Measurements from ENCODE around the gene BPI. TPM values are rescaled to one million over a fixed set of nuclear protein-coding genes. Genes with fewer than 3 reads are reported as not detected.

The BPI gene
- total RNA-seq, 4 donors from 2014 or later, result not detected

DNA sequence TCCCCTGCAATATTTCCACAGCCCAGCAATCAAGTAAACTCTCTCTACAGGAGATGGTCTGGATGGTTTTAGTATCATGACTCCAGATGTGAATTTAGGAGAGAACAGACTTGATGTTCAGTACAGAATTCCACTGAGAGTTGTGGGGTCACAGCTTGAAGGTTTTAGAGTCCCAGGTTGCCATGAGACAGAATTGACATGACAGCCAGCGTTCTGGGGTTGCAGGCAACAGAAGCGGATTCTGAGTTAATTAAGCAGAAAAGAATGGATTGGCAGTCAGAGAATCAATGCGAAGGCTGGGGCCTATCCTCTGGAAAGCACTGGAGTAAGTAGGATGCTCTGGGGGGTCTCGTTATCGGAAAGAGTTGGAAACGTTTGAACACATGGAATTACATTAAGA, 41.0 kb upstream of the BPI start:
- intact Hi-C loops (cut with DNase I; ENCODE audit: low total_unique reads), result no loop called here

DNA sequence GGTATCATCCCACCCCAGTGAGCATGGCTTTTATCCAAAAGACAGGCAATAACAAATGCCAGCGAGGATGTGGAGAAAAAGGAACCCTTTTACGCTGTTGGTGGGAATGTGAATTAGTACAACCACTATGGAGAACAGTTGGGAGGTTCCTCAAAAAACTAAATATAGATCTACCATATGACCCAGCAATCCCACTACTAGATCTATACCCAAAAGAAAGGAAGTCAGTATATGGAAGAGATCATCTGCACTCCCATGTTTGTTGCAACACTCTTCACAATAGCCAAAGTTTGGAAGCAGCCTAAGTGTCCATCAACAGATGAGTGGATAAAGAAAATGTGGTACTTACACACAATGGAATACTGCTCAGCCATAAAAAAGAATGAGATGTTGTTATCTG, 37.5 kb upstream of the BPI start:
- Histone ChIP-seq H3K27ac (no peak overlapping the region), H3K4me1 (peaks cover 0 to 8% (median 4%) of the 10 kb centered on the region in 4 donors), H3K27me3 (peaks cover 12% of the 10 kb centered on the region), H3K4me3 (no peak overlapping the region), H3K9me3 (no peaks in the 10 kb centered on the region), H3K36me3 (no peaks in the 10 kb centered on the region)
- WGBS, 2 donors (ENCODE audit: low coverage in 1 of 2), result 74 to 88% methylated on average over 2 of the region's 2 CpGs
- DNase-seq, result no peak
- no peak for TF ChIP-seq POLR2A (IDR thresholded peaks at IDR 0.05)
- in situ Hi-C loops (cut with MboI; ENCODE audit: low pct_ligation_motif_present in 1 of 4, low pct_unique_long_range_greater_than_20kb in 1 of 4, low sequenced_read_pairs in 3 of 4), result no loop called here
- intact Hi-C loops (cut with DNase I; ENCODE audit: low total_unique reads), result no loop called here

More for the DNA sequence above, 41.0 kb upstream of the BPI start:
- no peak overlapping the region for H3K27ac ChIP-seq
- H3K36me3 ChIP-seq, result no peaks in the 10 kb centered on the region
- H3K9me3 ChIP-seq, result no peaks in the 10 kb centered on the region
- H3K27me3 ChIP-seq, result peaks cover 36% of the 10 kb centered on the region
- in situ Hi-C loops (cut with MboI; ENCODE audit: low pct_ligation_motif_present in 1 of 4, low pct_unique_long_range_greater_than_20kb in 1 of 4, low sequenced_read_pairs in 3 of 4), result no loop called here
- WGBS, 2 donors (ENCODE audit: low coverage in 1 of 2), result 83 to 87% methylated on average over 6 of the region's 6 CpGs
- DNase-seq, result no peak
- peaks cover 0 to 3% (median 0%) of the 10 kb centered on the region in 4 donors for H3K4me1 ChIP-seq
- no peak overlapping the region for H3K4me3 ChIP-seq
- no peak for TF ChIP-seq EP300 (IDR thresholded peaks at IDR 0.05; ENCODE audit: low read depth)
- TF ChIP-seq POLR2AphosphoS5 (IDR thresholded peaks at IDR 0.05), result no peak
- no peak for TF ChIP-seq POLR2A (IDR thresholded peaks at IDR 0.05)
- TF ChIP-seq, protein P1, sequence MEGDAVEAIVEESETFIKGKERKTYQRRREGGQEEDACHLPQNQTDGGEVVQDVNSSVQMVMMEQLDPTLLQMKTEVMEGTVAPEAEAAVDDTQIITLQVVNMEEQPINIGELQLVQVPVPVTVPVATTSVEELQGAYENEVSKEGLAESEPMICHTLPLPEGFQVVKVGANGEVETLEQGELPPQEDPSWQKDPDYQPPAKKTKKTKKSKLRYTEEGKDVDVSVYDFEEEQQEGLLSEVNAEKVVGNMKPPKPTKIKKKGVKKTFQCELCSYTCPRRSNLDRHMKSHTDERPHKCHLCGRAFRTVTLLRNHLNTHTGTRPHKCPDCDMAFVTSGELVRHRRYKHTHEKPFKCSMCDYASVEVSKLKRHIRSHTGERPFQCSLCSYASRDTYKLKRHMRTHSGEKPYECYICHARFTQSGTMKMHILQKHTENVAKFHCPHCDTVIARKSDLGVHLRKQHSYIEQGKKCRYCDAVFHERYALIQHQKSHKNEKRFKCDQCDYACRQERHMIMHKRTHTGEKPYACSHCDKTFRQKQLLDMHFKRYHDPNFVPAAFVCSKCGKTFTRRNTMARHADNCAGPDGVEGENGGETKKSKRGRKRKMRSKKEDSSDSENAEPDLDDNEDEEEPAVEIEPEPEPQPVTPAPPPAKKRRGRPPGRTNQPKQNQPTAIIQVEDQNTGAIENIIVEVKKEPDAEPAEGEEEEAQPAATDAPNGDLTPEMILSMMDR (IDR thresholded peaks at IDR 0.05), result no peak

DNA sequence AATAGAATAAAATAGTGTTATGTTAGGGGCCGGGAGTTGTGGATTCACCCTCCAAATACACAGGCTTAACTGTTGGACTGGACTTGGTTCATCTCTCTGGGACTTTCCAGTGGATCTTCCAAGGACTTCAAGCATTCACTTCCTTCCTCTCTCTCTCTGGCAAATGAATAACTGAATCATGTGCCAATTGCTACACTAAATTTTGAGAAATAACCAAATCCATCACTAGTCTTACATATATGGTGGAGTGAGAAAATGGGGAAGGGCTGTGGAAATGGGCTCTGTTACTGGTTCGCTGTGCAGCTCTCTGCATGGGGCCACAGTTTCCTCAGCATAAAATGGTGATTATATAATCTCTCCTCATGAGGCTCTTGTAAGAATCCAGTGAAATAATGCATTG, 36.7 kb upstream of the BPI start:
- 62 to 75% methylated on average over 2 of the region's 2 CpGs for WGBS, 2 donors (ENCODE audit: low coverage in 1 of 2)

DNA sequence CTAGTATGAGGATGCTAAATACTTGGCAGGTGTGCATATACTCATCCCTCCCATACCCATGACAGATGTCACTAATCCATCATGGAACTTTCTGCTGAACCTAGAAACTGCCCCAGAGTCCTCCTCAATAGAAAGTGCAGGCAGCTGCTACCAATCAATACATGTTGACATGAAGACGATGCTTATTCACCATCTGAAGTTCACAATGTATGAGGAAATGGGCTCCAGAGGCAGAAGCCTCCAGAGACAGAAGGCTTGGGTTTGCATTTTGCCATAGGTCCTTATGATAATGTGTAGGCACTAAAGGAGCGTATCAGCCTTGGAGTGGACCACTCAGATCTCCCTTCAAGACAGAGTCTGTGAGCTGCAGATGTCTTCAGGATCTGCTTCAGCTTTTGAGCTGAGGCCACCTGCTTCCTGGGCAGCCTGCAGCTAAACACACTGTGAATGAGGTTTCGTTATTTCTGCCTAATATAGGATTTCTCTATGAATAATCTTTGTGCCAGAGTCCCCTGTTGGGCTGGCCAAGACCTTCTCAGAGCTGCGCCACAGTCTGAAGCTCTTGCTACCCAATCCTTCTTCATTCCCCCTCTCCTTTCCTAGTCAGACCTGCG, 35.9 kb upstream of the BPI start:
- WGBS, 2 donors (ENCODE audit: low coverage in 1 of 2), result 65 to 70% methylated on average over 3 to 5 of the region's 5 CpGs
- in situ Hi-C loops (cut with MboI; ENCODE audit: low pct_ligation_motif_present in 1 of 4, low pct_unique_long_range_greater_than_20kb in 1 of 4, low sequenced_read_pairs in 3 of 4), result no loop called here
- no peaks in the 10 kb centered on the region for H3K9me3 ChIP-seq
- intact Hi-C loops (cut with DNase I; ENCODE audit: low total_unique reads), result no loop called here
- no peak overlapping the region for H3K4me3 ChIP-seq
- no peak overlapping the region for H3K27ac ChIP-seq
- DNase-seq, result no peak
- no peaks in the 10 kb centered on the region for H3K27me3 ChIP-seq
- no peaks in the 10 kb centered on the region for H3K36me3 ChIP-seq
- H3K4me1 ChIP-seq, result peaks cover 0 to 10% (median 4%) of the 10 kb centered on the region in 4 donors
- TF ChIP-seq EP300 (IDR thresholded peaks at IDR 0.05; ENCODE audit: low read depth) (no peak), POLR2A (IDR thresholded peaks at IDR 0.05) (no peak), POLR2AphosphoS5 (IDR thresholded peaks at IDR 0.05) (no peak)
- TF ChIP-seq, protein P1 (IDR thresholded peaks at IDR 0.05), result no peak

More for the DNA sequence above, 36.7 kb upstream of the BPI start:
- Histone ChIP-seq H3K27me3 (peaks cover 4% of the 10 kb centered on the region), H3K27ac (no peak overlapping the region), H3K36me3 (no peaks in the 10 kb centered on the region), H3K4me3 (no peak overlapping the region), H3K9me3 (no peaks in the 10 kb centered on the region), H3K4me1 (peaks cover 0 to 10% (median 4%) of the 10 kb centered on the region in 4 donors)
- in situ Hi-C loops (cut with MboI; ENCODE audit: low pct_ligation_motif_present in 1 of 4, low pct_unique_long_range_greater_than_20kb in 1 of 4, low sequenced_read_pairs in 3 of 4), result no loop called here
- DNase-seq, result no peak
- TF ChIP-seq EP300 (IDR thresholded peaks at IDR 0.05; ENCODE audit: low read depth) (no peak), POLR2A (IDR thresholded peaks at IDR 0.05) (no peak), POLR2AphosphoS5 (IDR thresholded peaks at IDR 0.05) (no peak)
- TF ChIP-seq, protein P1 (IDR thresholded peaks at IDR 0.05), result no peak
- intact Hi-C loops (cut with DNase I; ENCODE audit: low total_unique reads), result no loop called here

DNA sequence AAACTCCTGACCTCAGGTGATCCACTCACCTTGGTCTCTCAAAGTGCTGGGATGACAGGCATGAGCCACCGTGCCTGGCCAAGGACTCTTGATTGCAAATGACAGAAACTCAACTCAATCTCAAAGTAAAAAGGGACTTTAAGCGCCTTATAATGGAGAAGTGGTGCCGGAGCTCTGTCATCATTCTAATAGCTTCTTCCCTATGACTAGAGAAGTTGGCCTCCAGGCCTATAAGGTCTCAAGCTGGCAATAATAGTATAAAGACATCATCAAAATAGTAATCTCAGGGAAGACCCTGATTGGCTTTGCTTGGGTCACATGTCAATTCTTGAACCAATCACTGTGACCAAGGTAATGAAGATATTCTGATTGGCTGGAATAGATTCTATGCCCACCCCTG, 34.9 kb upstream of the BPI start:
- Histone ChIP-seq H3K4me1 (peaks cover 0 to 10% (median 4%) of the 10 kb centered on the region in 4 donors), H3K36me3 (no peaks in the 10 kb centered on the region), H3K27me3 (no peaks in the 10 kb centered on the region), H3K4me3 (no peak overlapping the region), H3K27ac (no peak overlapping the region), H3K9me3 (no peaks in the 10 kb centered on the region)
- in situ Hi-C loops (cut with MboI; ENCODE audit: low pct_ligation_motif_present in 1 of 4, low pct_unique_long_range_greater_than_20kb in 1 of 4, low sequenced_read_pairs in 3 of 4) (no loop called here), intact Hi-C loops (cut with DNase I; ENCODE audit: low total_unique reads) (no loop called here)
- 95 to 100% methylated on average over 2 to 3 of the region's 3 CpGs for WGBS, 2 donors (ENCODE audit: low coverage in 1 of 2)
- no peak for DNase-seq
- TF ChIP-seq, protein P1 (IDR thresholded peaks at IDR 0.05), result no peak
- no peak for TF ChIP-seq POLR2A (IDR thresholded peaks at IDR 0.05)
